ENCODE results near the gene HYOU1. TPM values are rescaled to one million over a fixed set of nuclear protein-coding genes. Genes with fewer than 3 reads are reported as not detected.

The HYOU1 gene
- total and polyA plus RNA-seq, 2 of the 8 experiments (the other 6 are each of a cell fraction or from before 2014, with no cell fraction given) = 239 to 295 TPM

DNA sequence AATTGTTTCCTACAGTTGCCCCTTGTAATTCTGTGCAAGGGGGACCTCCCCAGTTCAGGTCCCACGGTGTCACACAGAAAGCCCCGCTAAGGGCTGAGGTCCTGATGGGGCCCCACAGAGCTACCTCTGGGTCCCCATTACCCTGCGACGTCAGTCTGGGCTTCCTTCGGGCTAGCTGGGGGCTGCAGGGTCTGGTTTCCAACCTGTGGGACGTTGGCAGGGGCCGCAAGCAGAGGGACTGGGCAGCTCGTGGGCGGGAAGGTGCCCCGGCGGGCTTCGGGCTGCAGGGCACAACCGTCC, 27.0 kb downstream of the HYOU1 start (continued):
- TF ChIP-seq, protein P1, sequence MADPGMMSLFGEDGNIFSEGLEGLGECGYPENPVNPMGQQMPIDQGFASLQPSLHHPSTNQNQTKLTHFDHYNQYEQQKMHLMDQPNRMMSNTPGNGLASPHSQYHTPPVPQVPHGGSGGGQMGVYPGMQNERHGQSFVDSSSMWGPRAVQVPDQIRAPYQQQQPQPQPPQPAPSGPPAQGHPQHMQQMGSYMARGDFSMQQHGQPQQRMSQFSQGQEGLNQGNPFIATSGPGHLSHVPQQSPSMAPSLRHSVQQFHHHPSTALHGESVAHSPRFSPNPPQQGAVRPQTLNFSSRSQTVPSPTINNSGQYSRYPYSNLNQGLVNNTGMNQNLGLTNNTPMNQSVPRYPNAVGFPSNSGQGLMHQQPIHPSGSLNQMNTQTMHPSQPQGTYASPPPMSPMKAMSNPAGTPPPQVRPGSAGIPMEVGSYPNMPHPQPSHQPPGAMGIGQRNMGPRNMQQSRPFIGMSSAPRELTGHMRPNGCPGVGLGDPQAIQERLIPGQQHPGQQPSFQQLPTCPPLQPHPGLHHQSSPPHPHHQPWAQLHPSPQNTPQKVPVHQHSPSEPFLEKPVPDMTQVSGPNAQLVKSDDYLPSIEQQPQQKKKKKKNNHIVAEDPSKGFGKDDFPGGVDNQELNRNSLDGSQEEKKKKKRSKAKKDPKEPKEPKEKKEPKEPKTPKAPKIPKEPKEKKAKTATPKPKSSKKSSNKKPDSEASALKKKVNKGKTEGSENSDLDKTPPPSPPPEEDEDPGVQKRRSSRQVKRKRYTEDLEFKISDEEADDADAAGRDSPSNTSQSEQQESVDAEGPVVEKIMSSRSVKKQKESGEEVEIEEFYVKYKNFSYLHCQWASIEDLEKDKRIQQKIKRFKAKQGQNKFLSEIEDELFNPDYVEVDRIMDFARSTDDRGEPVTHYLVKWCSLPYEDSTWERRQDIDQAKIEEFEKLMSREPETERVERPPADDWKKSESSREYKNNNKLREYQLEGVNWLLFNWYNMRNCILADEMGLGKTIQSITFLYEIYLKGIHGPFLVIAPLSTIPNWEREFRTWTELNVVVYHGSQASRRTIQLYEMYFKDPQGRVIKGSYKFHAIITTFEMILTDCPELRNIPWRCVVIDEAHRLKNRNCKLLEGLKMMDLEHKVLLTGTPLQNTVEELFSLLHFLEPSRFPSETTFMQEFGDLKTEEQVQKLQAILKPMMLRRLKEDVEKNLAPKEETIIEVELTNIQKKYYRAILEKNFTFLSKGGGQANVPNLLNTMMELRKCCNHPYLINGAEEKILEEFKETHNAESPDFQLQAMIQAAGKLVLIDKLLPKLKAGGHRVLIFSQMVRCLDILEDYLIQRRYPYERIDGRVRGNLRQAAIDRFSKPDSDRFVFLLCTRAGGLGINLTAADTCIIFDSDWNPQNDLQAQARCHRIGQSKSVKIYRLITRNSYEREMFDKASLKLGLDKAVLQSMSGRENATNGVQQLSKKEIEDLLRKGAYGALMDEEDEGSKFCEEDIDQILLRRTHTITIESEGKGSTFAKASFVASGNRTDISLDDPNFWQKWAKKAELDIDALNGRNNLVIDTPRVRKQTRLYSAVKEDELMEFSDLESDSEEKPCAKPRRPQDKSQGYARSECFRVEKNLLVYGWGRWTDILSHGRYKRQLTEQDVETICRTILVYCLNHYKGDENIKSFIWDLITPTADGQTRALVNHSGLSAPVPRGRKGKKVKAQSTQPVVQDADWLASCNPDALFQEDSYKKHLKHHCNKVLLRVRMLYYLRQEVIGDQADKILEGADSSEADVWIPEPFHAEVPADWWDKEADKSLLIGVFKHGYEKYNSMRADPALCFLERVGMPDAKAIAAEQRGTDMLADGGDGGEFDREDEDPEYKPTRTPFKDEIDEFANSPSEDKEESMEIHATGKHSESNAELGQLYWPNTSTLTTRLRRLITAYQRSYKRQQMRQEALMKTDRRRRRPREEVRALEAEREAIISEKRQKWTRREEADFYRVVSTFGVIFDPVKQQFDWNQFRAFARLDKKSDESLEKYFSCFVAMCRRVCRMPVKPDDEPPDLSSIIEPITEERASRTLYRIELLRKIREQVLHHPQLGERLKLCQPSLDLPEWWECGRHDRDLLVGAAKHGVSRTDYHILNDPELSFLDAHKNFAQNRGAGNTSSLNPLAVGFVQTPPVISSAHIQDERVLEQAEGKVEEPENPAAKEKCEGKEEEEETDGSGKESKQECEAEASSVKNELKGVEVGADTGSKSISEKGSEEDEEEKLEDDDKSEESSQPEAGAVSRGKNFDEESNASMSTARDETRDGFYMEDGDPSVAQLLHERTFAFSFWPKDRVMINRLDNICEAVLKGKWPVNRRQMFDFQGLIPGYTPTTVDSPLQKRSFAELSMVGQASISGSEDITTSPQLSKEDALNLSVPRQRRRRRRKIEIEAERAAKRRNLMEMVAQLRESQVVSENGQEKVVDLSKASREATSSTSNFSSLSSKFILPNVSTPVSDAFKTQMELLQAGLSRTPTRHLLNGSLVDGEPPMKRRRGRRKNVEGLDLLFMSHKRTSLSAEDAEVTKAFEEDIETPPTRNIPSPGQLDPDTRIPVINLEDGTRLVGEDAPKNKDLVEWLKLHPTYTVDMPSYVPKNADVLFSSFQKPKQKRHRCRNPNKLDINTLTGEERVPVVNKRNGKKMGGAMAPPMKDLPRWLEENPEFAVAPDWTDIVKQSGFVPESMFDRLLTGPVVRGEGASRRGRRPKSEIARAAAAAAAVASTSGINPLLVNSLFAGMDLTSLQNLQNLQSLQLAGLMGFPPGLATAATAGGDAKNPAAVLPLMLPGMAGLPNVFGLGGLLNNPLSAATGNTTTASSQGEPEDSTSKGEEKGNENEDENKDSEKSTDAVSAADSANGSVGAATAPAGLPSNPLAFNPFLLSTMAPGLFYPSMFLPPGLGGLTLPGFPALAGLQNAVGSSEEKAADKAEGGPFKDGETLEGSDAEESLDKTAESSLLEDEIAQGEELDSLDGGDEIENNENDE (IDR thresholded peaks at IDR 0.05; ENCODE audit: insufficient replicate concordance, low read length) = no peak
- TF ChIP-seq CBX8 (IDR thresholded peaks at IDR 0.05; ENCODE audit: borderline replicate concordance, low read depth, low read length) (no peak), SP2 (IDR thresholded peaks at IDR 0.05; ENCODE audit: low read length) (no peak), EGR1 (IDR thresholded peaks at IDR 0.05; ENCODE audit: borderline replicate concordance, low read depth, low read length) (no peak), SUZ12 (IDR thresholded peaks at IDR 0.05; ENCODE audit: low read length) (no peak), CREB1 (IDR thresholded peaks at IDR 0.05) (no peak)
- TF ChIP-seq, protein P2, sequence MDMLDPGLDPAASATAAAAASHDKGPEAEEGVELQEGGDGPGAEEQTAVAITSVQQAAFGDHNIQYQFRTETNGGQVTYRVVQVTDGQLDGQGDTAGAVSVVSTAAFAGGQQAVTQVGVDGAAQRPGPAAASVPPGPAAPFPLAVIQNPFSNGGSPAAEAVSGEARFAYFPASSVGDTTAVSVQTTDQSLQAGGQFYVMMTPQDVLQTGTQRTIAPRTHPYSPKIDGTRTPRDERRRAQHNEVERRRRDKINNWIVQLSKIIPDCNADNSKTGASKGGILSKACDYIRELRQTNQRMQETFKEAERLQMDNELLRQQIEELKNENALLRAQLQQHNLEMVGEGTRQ (IDR thresholded peaks at IDR 0.05; ENCODE audit: low read length) = no peak

Measured in H1 (cell line).